Ishikawa (cell line): ENCODE measurements around the gene CALML4.

ENCODE experiments used
- CEBPB ChIP-seq: IDR thresholded peaks from 2 replicates; pipeline ENCODE4 v1.6.1; 2012
- CREB1 ChIP-seq: IDR thresholded peaks from 2 replicates; pipeline ENCODE4 v1.6.1; 2012; ENCODE audit warnings: low read depth
- FOXM1 ChIP-seq: IDR thresholded peaks from 2 replicates; pipeline ENCODE4 v1.6.1; 2012; ENCODE audit warnings: low read depth, borderline replicate concordance
- MAX ChIP-seq: IDR thresholded peaks from 2 replicates; pipeline ENCODE4 v1.6.1; 2012
- NFIC ChIP-seq: IDR thresholded peaks from 2 replicates; pipeline ENCODE4 v1.6.1; 2012
- RAD21 ChIP-seq: IDR thresholded peaks from 2 replicates; pipeline ENCODE4 v1.6.1; 2012; ENCODE audit warnings: low read depth
- REST ChIP-seq: IDR thresholded peaks from 2 replicates; pipeline ENCODE4 v1.6.1; 2012; ENCODE audit warnings: low read depth, mild to moderate bottlenecking
- USF1 ChIP-seq: IDR thresholded peaks from 2 replicates; pipeline ENCODE4 v1.6.1; 2012

- no peak for TF ChIP-seq CEBPB
- TF ChIP-seq RAD21, result no peak
- no peak for TF ChIP-seq NFIC
- no peak for TF ChIP-seq MAX
- TF ChIP-seq USF1, result no peak
- no peak for TF ChIP-seq FOXM1
- no peak for TF ChIP-seq REST
- no peak for TF ChIP-seq CREB1
Measured at GRCh38 chr15:68239025-68239424, 33.9 kb upstream of the CALML4 start.
